SH-SY5Y (cell line): ENCODE data around the gene DNM2.

Source experiments
- GATA2 ChIP-seq: IDR thresholded peaks from 2 replicates; pipeline ENCODE4 v1.6.1; 2011; ENCODE audit warnings: mild to moderate bottlenecking, low read depth, low read length
- GATA3 ChIP-seq: IDR thresholded peaks from 2 replicates; pipeline ENCODE4 v1.6.1; 2011; ENCODE audit warnings: low read depth, mild to moderate bottlenecking, low read length, moderate library complexity

Gene DNM2

DNA sequence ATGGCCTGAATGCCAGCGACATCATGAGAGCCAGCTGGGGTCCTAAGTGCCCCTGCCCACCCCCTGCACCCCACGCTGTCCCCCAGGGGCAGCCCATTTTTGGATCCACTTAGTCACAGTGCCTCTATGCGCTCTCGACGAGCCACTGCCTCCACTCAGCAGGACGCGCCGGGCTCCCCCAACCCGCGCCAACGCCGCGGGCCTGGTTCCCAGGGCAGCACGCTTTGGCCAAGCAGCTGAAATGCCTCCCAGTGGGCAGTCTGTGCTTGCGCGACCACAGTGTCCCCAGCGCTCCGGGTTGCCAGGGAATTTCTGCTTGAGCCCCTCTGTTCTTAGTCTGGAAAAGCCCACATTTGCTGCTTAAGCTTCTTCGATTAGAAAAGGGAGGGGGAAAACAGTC lies 78.8 kb downstream of the DNM2 start:
- TF ChIP-seq GATA3 (no peak), GATA2 (no peak)

DNA sequence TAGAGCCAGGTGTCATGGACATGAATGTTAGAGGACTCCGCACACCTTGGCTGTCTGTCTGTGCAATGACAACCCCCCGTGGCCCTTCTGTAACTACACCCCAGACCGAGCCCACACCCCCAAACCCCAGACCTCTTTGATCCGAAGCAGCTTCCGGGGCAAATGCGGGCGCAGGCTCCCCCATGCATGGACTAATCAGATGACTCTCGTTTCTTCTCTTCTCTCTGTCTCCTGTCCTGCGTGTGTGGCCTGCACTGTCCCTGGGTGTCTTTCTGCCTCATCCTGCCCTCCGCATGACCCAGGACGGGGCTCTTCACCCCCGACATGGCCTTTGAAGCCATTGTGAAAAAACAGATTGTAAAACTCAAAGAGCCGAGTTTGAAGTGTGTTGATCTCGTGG lies 79.2 kb downstream of the DNM2 start:
- TF ChIP-seq GATA3: no peak
- TF ChIP-seq GATA2: no peak

DNA sequence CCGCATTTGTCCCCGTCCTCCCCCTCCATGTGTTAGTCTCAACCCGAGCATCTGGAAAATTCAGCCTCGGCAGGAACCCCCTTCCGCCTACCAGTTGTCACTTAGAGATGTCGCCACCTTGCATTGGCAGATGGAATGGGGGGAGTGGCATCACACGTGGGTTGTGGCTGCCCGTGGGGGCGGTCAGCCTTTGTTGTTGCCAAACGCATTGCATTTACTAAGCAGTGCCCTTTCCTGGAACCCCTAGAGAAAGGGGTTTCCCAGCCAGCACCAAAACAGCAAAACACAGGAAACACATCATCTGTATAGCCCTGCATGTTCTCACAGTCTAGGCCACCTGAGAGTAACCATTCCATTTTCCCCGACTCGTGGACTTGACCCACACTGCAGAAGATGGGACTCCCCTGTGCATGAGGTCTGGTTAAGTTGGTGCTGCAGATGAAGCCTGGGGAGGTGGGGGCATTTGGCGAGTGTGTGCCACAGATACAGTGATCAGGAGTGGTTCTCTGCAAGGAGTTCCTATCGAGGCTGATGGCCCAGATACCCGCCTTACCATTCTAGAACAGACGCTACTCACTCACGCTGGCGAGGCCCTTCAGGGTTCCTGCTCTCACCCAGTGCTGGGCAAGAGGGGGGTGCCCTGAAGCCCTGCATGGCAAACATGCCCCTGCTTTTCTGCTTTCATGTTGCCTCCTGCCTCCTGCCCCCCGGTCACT lies 79.8 kb downstream of the DNM2 start:
- TF ChIP-seq GATA2 (no peak), GATA3 (no peak)

DNA sequence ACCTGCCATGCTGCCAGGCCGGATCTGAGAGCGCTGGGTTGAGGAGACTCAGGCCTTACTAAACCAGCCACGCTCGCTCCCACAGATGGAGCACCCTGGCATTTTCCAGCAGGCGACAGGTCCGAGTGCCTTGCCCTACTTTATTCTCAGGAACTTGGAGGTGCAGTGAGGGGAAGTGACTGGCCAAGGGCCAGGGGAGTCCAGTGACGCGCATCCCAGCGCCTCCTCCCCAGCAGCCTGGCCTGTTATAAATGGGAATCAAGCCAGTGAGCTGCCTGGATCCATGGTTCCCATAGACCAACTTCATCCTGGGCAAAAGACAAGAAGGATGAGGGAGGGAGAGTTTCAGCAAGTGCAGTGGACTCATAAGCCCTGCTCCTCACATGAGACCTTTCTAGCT lies 82.6 kb downstream of the DNM2 start:
- TF ChIP-seq GATA2 (no peak), GATA3 (no peak)

DNA sequence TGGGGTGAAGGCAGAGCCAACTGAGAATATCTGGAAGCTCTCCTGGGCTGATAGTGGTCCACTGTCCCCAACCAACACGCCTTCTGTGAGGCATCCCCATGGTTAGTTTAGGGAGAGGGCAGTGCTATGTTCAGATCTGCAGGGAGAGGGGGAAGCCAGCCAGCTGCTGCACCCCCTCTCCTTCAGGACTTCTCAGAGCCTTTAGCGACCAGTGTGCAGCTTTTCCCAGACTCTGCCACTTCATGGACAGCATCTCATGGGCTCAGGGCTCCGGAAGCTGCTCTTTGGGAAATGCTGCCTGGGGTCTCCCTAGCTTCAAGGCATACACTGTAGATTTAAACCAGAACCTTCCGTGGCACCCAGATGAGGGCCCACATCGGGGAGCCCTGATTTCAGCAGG lies 84.6 kb downstream of the DNM2 start:
- TF ChIP-seq GATA3: no peak
- TF ChIP-seq GATA2: no peak

DNA sequence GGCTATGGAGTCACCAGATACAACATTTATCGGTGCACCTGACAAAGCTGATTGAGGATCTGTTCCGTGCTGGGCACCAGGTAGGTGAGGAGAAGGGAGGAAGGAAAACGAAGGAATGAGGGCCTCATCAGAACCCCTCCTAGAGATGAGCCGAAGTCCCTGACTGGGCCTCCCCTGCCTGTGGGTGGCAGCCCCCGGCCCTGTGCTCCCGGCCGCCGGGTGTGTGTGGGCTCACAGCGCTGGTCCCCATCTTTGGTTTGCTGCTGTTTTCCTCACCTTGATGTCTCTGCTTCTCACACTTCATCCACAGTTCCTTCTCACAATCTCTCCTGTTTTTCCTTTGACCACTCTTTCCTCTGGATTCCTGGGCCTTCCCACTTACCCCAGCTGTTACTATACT lies 85.4 kb downstream of the DNM2 start:
- no peak for TF ChIP-seq GATA2
- TF ChIP-seq GATA3: no peak

DNA sequence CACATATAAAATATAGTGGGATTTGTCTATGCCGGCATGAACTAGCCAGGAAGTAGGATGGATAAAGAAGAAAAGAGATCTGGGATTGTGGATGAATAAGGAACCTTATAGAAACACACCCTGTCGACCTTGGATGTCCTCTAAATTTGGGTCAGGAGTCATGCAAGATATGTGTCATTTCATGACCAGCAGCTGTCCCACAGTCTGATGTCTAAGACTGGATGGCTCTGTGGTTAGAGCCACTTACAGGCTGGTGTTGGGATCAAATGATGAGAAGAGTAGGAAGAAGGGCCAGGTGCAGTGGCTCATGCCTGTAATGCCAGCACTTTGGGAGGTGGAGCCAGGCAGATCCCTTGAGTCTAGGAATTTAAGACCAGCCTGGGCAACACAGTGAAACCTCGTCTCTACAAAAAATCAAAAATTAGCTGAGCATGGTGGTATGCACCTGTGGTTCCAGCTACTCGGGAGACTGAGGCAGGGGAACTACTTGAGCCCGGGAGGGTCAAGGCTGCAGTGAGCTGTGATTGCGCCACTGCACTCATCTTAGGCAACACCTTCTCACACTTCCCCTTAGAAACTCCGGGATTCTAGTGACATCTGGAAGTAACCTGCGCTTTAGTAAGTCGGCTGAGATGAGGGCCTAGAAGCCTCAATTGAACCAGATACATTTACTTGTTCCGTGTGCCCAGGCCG lies 87.3 kb downstream of the DNM2 start:
- TF ChIP-seq GATA2 (no peak), GATA3 (no peak)

DNA sequence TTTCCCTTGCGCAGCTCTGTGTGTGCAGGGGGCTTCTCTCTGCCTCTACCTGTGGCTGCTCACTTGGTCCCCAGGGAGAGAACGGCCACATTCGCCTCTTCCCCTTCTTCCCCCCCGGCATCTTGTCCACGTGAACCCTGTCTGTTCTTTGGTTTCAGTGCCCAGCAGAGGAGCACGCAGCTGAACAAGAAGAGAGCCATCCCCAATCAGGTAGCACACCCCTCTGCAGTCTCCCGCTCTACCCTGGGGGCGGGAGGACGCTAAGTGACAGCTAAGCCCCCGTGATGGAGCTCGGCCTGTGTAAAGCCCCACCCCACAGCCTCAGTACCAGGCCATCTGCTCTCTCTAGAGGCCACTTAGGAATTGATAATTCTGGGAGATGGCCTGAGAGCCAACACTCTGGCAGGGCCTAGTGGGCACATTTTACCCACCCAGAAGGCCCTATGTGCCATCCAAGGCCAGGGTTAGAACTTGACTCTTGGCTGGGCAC lies 87.9 kb downstream of the DNM2 start:
- TF ChIP-seq GATA2 (no peak), GATA3 (no peak)

DNA sequence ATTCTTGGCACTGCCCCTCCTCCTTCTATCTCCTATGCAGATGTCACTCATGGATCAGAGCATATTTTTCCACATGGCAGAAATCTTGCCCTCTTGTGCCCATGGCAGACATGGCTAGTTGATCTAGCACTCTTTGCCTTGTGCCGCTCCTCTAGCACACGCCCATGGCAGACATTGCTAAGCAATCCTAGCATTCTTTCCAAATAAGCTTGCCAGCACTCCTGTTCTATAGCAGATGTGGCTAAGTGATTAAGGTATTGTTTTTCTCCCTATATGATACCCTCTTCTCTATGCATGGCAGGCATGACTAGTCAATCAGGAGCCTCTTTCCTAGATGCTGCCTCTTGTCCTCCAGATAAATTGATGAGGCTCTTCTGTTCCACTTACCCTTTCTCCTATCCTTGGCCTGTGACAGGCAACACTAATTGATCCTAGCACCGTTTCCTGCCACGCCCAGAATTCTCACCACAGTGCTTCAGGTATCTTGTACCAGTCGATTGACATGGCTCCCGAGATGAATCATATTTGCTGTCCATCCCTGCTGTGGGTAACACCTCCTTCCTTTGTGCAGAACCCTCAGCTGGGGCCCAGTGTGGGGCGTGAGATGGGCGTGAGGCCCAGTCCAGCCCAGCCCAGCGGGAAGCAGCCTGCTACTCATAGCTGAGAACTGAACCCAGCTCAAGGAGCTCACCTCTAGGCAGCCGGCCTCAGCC lies 91.2 kb downstream of the DNM2 start:
- TF ChIP-seq GATA2 (no peak), GATA3 (no peak)

DNA sequence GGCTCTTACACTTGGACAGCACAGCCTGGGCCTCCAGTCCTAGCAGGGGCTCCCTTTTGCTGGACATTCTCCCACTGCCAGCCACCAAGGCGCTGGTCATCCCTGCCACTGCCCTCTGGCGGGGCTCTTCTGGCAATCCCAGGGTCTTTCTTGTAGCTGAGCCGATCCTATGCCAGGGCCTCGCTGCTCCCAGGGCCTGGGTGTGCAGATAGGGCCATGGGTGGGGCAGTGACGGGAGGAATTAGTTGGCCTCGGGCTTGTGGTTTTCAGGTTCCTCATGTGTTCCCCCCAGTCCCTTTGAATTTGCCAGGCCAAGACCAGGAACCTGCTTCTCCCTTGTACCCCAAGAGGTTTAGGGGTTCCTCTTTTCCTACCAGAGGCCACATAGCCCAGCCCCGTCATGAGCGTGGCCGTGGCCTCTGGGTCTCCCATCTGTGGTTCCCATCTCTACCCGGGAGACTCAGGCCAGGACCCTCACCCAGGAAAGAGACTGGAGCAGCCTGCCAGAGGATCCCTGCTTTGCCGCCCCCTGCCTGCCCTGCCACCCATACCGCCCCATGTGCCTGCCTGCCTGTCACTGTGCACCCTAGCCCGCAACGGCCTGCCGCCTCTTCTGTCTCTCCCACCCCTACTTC lies 91.9 kb downstream of the DNM2 start:
- TF ChIP-seq GATA3 (no peak), GATA2 (no peak)

DNA sequence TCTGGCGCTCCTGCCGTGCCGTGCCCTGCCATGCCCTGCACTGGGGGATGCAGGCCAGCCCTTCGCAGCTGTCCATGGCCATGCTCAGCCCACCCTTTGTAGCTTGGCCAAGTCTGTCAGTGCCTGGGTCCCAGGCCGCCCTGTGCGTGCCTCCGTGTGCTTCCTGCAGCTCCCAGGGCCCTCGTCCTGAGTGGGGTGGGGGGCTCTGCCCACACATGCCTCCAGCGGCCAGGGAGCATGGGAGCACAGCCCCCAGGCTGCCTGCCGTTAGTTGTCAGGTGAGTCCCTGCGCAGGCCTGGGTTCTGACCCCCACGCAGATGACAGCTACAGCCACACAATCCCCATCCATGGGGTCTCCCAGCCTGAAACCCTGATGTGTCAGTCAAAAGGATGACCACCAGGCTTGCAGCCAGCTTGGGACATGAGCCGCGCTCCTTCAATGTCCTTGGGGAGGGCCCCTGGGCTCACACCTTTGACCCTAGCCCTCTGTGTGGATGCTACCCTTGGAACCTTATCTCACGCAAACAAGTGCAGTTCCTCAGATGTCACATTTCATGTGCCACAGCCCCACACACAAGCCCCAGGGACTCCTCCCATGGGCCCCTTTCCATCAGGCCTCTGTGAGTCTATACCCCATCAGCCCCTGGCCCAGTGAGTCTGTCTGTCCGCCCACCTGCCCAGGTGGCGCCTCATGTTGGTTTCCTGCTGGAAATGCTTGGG lies 93.7 kb downstream of the DNM2 start:
- TF ChIP-seq GATA2 (no peak), GATA3 (no peak)

DNA sequence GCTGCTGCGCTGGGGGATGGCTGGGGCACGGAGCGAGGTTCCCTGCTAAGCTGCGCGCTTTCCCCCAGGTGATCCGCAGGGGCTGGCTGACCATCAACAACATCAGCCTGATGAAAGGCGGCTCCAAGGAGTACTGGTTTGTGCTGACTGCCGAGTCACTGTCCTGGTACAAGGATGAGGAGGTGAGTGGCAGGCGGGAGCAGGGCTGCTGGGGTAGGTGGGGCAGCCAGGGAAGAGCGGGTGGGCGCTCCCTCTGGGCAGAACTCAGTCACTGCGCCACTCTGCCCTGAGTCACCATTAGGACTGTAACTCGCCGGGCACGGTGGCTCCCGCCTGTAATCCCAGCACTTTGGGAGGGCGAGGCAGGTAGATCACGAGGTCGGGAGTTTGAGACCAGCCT lies 94.3 kb downstream of the DNM2 start:
- TF ChIP-seq GATA3: no peak
- no peak for TF ChIP-seq GATA2

DNA sequence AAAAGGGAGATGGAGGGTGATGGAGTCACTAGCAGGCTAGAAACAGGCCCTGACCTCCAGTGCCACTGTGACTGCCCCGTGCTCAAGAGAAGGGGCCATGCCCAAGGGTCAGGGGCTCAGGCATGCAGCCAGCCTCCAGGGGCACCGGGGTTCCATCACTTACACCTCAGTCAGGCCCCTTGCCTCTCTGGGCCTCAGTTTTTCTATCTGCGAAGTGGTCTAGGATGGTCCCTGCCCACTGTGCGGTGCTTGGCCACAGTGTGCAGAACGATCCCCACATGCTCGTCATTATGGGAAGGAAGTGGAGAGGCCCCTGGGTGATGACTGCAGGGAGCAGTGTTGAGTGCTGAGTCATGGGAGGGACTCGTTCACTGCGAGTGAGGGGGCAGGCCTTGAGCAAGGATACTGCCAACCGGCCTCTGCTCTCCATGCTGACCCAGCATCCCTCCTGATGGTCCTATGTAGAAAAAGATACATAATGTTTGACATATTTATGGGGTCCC lies 95.1 kb downstream of the DNM2 start:
- TF ChIP-seq GATA3 (no peak), GATA2 (no peak)
